B cell (primary cell): ENCODE results near the gene ZNF428. TPM values are rescaled to one million over a fixed set of nuclear protein-coding genes. Genes with fewer than 3 reads are reported as not detected.
"Not testable (repeated sequence)": the region's sequence is repeated elsewhere in the genome, so short reads cannot be mapped to it uniquely, and the experiment has no call there.

Experiments
- ATAC-seq: fragments of 200-7000 bp; cut with Tn5 transposase; one replicate; pipeline ENCODE4 v1.10.0; 2021; ENCODE audit warnings: low read depth, mild to moderate bottlenecking, moderate number of reproducible peaks, moderate library complexity
- CTCF ChIA-PET: fragments of 350-600 bp; sonication (Branson Sonifier 250); formaldehyde crosslinking; loops from one replicate; lab custom pipeline; 2021; ENCODE audit warnings: antibody characterized with exemption, inconsistent platforms; lab: Charles Lee
- POLR2A ChIA-PET: fragments of 350-600 bp; sonication (Branson Sonifier 250); formaldehyde crosslinking; loops from one replicate; lab custom pipeline; 2021; ENCODE audit warnings: antibody characterized with exemption; lab: Charles Lee
- DNase-seq: peaks from one replicate; pipeline ENCODE4 v3.0.0; 2013
- H2AFZ ChIP-seq: 2 replicates; pipeline ENCODE4 v1.6.1; 2012; ENCODE audit warnings: mild to moderate bottlenecking, low read depth, low read length; ENCODE audit not compliant: insufficient read depth, poor library complexity, severe bottlenecking
- H3K27ac ChIP-seq, 2 donors: 1 replicate in 1 of 2; 2 replicates in 1 of 2; pipeline ENCODE4 v1.5.1; 2012 to 2013; ENCODE audit warnings: low read length in 2 of 2, mild to moderate bottlenecking in 2 of 2, moderate library complexity in 1 of 2
- H3K27me3 ChIP-seq, 4 experiments: fragments of 200-600 bp in 1 of 4; sonication (generic) in 1 of 4; replicated peaks in 1 of 4; 1 replicate in 2 of 4; 2 replicates in 2 of 4; pipeline versions ENCODE4 v1.6.1 to v1.7.0; 2013 to 2016; ENCODE audit warnings: low read length in 3 of 4, mild to moderate bottlenecking in 2 of 4, mixed read lengths in 1 of 4, moderate library complexity in 1 of 4; ENCODE audit not compliant: insufficient read depth in 4 of 4, control insufficient read depth in 3 of 4; ENCODE audit errors: control extremely low read depth in 1 of 4
- H3K36me3 ChIP-seq, 2 experiments: replicated peaks in 1 of 2; 1 replicate in 1 of 2; 2 replicates in 1 of 2; pipeline versions ENCODE4 v1.6.1 to v1.7.1; 2013; ENCODE audit warnings: low read length in 1 of 2; ENCODE audit not compliant: insufficient read depth in 2 of 2, control insufficient read depth in 1 of 2; ENCODE audit errors: control extremely low read depth in 1 of 2, extremely low read depth in 1 of 2
- H3K4me1 ChIP-seq, 2 donors: fragments of 200-600 bp in 1 of 2; sonication (generic) in 1 of 2; 1 replicate in 1 of 2; 2 replicates in 1 of 2; pipeline versions ENCODE4 v1.5.1 to v1.6.1; 2013 to 2017; ENCODE audit warnings: low read length in 2 of 2; ENCODE audit not compliant: control insufficient read depth in 2 of 2, insufficient read depth in 2 of 2
- H3K4me2 ChIP-seq: replicated peaks from 2 replicates; pipeline ENCODE3; 2012; ENCODE audit warnings: mild to moderate bottlenecking, low read depth, low read length; ENCODE audit not compliant: poor library complexity, severe bottlenecking
- H3K4me3 ChIP-seq, 5 experiments: fragments of 200-600 bp in 1 of 5; sonication (generic) in 1 of 5; 1 replicate in 3 of 5; 2 replicates in 2 of 5; pipeline versions ENCODE4 v1.5.1 to v1.7.0; 2011 to 2016; ENCODE audit warnings: low read length in 4 of 5, mild to moderate bottlenecking in 4 of 5, low read depth in 2 of 5, control low read depth in 1 of 5, moderate library complexity in 1 of 5; ENCODE audit not compliant: insufficient read depth in 1 of 5; ENCODE audit errors: control extremely low read depth in 1 of 5, extremely low read depth in 1 of 5
- H3K79me2 ChIP-seq: fragments of 200-600 bp; sonication (generic); one replicate; pipeline ENCODE4 v1.6.0; 2016; ENCODE audit warnings: low read length; ENCODE audit not compliant: control insufficient read depth, insufficient read depth
- H3K9ac ChIP-seq: fragments of 200-600 bp; sonication (generic); 2 replicates; pipeline ENCODE4 v1.6.1; 2017; ENCODE audit warnings: mild to moderate bottlenecking, low read length, moderate library complexity
- H3K9me3 ChIP-seq, 3 donors: one replicate each; pipeline versions ENCODE4 v1.6.1 to v1.7.1; 2013; ENCODE audit warnings: low read length in 2 of 3; ENCODE audit not compliant: control insufficient read depth in 2 of 3, insufficient read depth in 1 of 3; ENCODE audit errors: control extremely low read depth in 1 of 3
- H4K20me1 ChIP-seq: 2 replicates; pipeline ENCODE4 v1.6.0; 2012; ENCODE audit warnings: mild to moderate bottlenecking, low read length; ENCODE audit not compliant: insufficient read depth, control insufficient read depth, poor library complexity, severe bottlenecking
- H3K27ac Mint-ChIP-seq: one replicate; pipeline ENCODE4 v1.8.0; 2021; ENCODE audit warnings: mixed read lengths
- H3K27me3 Mint-ChIP-seq: one replicate; pipeline ENCODE4 v1.8.0; 2021; ENCODE audit warnings: mixed read lengths
- H3K4me1 Mint-ChIP-seq: one replicate; pipeline ENCODE4 v1.8.0; 2021; ENCODE audit warnings: mixed read lengths
- H3K4me3 Mint-ChIP-seq: one replicate; pipeline ENCODE4 v1.8.0; 2021; ENCODE audit warnings: mixed read lengths
- H3K9me3 Mint-ChIP-seq: one replicate; pipeline ENCODE4 v1.8.0; 2022; ENCODE audit warnings: mixed read lengths; ENCODE audit not compliant: insufficient read depth
- CTCF ChIP-seq: fragments of 200-600 bp; IDR thresholded peaks from one replicate; pipeline ENCODE4 v1.8.0; 2022; ENCODE audit warnings: antibody characterized with exemption, mild to moderate bottlenecking
- EZH2 ChIP-seq: IDR thresholded peaks from 2 replicates; pipeline ENCODE4 v1.6.1; 2012; ENCODE audit warnings: borderline replicate concordance, low read depth, mild to moderate bottlenecking, moderate library complexity, low read length; ENCODE audit not compliant: insufficient read depth, poor library complexity, severe bottlenecking
- WGBS: methylation state at CpG from one replicate; pipeline ENCODE4 v1.1.5; 2013; ENCODE audit warnings: missing lambda C conversion rate; ENCODE audit not compliant: insufficient coverage; 5-methylcytosine and 5-hydroxymethylcytosine counted together
- intact Hi-C: fragments of 100-400 bp; cut with micrococcal nuclease; formaldehyde crosslinking; loops from one replicate; pipeline ENCODE4 v1.10.0; 2022
- polyA plus RNA-seq: library from polyadenylated mRNA; depleted of rRNA; stranded (reverse); fragments of >200 nt; gene quantifications from 2 replicates; pipeline ENCODE4 v1.2.3, GENCODE V29; 2012
- total RNA-seq, 2 donors: library from RNA; stranded (reverse); fragments of 120-200 nt in 1 of 2; gene quantifications; 1 replicate in 1 of 2; 2 replicates in 1 of 2; pipeline versions ENCODE4 v1.2.3 to v1.2.4, GENCODE V29; 2013 to 2022

Gene ZNF428
- total and polyA plus RNA-seq, 2 donors (not counting 1 experiment from before 2014, with no cell fraction given): 16.9 to 19.7 TPM

DNA sequence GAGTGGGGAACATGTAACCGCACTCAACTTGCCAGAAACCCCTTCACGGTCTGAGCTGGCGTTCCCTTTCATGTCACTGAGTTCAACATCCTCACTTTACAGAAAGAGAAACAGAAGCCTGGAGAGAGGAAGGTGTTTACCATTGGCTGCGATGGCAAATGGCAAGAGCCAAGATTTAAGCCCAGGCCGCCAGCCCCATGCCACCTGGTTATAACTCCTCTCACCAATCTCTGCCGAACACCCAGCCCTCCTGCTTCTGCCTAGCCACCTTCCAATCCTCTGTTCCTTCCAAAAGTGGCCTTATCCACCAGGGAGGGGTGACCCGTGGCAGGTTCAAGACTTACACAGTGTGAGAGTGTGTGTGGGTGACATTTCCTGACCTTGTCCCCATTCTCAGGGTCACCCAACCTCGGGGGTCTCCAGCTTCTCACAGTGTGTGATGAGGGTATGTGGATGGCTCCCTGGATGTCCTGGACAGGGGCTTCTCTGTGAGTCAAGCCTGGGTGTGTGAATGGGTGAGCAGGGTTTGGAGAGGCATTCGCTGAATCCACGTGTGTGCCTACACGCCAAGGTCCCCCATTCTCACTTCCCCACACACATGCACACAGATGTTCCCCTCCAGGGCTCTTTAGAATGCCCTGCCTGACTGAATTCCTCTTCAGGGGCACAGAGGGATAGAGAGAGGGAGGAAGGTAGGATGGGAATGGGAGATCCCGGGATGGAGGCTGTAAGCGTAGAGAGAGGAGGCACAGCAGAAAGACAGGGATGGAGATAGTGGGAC is 19.0 kb upstream of the ZNF428 start:
- Histone ChIP-seq H3K27me3 (peaks cover 0 to 59% (median 18%) of the 10 kb centered on the region in 4 experiments), H3K27ac (no peak overlapping the region), H2AFZ (peak overlapping the region; percentile 65), H3K4me2 (peak overlapping the region; percentile 97), H3K4me3 (no peak overlapping the region), H3K36me3 (no peaks in the 10 kb centered on the region), H4K20me1 (no peaks in the 10 kb centered on the region), H3K9ac (no peak overlapping the region), H3K79me2 (no peaks in the 10 kb centered on the region), H3K4me1 (peaks cover 20 to 26% of the 10 kb centered on the region in 2 donors), H3K9me3 (no peaks in the 10 kb centered on the region)
- peak; percentile 65 for DNase-seq
- intact Hi-C loops: loop anchor here (2.0 kb wide), 1 partner anchor 20 kb away; the partner anchor contains the start of gene ZNF428
- no peak for TF ChIP-seq EZH2
- no peak for TF ChIP-seq CTCF
- Mint-ChIP-seq H3K4me1 (peaks cover 25% of the 10 kb centered on the region), H3K27ac (peak overlapping the region; percentile 16), H3K27me3 (peaks cover 36% of the 10 kb centered on the region), H3K4me3 (peak overlapping the region; percentile 80), H3K9me3 (no peaks in the 10 kb centered on the region)
- ChIA-PET CTCF (no interaction called here), POLR2A (no interaction called here)
- 77% methylated on average over 6 of the region's 13 CpGs for WGBS
- ATAC-seq: no peak

- Histone ChIP-seq H3K9ac (no peak overlapping the region), H3K4me3 (no peak overlapping the region), H3K79me2 (no peaks in the 10 kb centered on the region), H3K4me1 (peaks cover 20 to 26% of the 10 kb centered on the region in 2 donors), H3K36me3 (no peaks in the 10 kb centered on the region), H4K20me1 (no peaks in the 10 kb centered on the region), H3K27me3 (peaks cover 0 to 54% (median 18%) of the 10 kb centered on the region in 4 experiments), H3K4me2 (no peak overlapping the region), H3K9me3 (no peaks in the 10 kb centered on the region), H2AFZ (no peak overlapping the region), H3K27ac (no peak overlapping the region)
- TF ChIP-seq EZH2: no peak
- TF ChIP-seq CTCF: no peak
- 99% methylated on average over 9 of the region's 14 CpGs for WGBS
- ChIA-PET POLR2A (no interaction called here), CTCF (no interaction called here)
- no peak for DNase-seq
- no peak overlapping the region for H3K4me3 Mint-ChIP-seq
- intact Hi-C loops: no loop called here
- no peak overlapping the region for H3K27ac Mint-ChIP-seq
- peaks cover 23% of the 10 kb centered on the region for H3K4me1 Mint-ChIP-seq
- no peak for ATAC-seq
- peaks cover 41% of the 10 kb centered on the region for H3K27me3 Mint-ChIP-seq
- no peaks in the 10 kb centered on the region for H3K9me3 Mint-ChIP-seq
These were observed 16.8 kb upstream of the ZNF428 start for GRCh38 chr19:43636121-43636683.

DNA sequence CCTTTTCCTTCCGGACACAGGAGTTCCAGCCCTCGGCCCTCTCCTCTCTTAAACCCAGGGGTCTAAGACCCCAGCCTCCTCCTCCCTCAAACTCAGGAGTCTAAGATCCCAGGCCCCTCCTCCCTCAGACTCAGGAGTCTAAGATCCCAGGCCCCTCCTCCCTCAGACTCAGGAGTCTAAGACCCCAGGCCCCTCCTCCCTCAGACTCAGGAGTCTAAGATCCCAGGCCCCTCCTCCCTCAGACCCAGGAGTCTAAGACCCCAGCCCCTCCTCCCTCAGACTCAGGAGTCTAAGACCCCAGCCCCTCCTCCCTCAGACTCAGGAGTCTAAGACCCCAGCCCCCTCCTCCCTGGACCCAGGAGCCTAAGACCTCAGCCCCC is 16.1 kb upstream of the ZNF428 start:
- Mint-ChIP-seq H3K27me3 (peaks cover 37% of the 10 kb centered on the region), H3K4me1 (peaks cover 20% of the 10 kb centered on the region)
- H3K9ac ChIP-seq, H3K27ac ChIP-seq, H3K9me3 Mint-ChIP-seq, DNase-seq, H3K36me3 ChIP-seq, H3K4me3 ChIP-seq, H3K79me2 ChIP-seq, H4K20me1 ChIP-seq, H3K9me3 ChIP-seq, intact Hi-C loops, POLR2A ChIA-PET, H2AFZ ChIP-seq, H3K4me2 ChIP-seq, H3K27ac Mint-ChIP-seq, ATAC-seq, H3K4me3 Mint-ChIP-seq, CTCF ChIA-PET: not testable (repeated sequence)
- WGBS: 61% methylated on average over 2 of the region's 2 CpGs
- Histone ChIP-seq H3K27me3 (peaks cover 0 to 50% (median 16%) of the 10 kb centered on the region in 4 experiments), H3K4me1 (peaks cover 18 to 26% of the 10 kb centered on the region in 2 donors)
